WTC11 (cell line): ENCODE data around the gene RNF167. TPM values are rescaled to one million over a fixed set of nuclear protein-coding genes. Genes with fewer than 3 reads are reported as not detected.
"Not testable (repeated sequence)": the region's sequence is repeated elsewhere in the genome, so short reads cannot be mapped to it uniquely, and the experiment has no call there.

Experiments
- ATAC-seq: fragments of 200-7000 bp; cut with Tn5 transposase; 2 replicates; pipeline ENCODE4 v1.10.0; 2021; ENCODE audit warnings: mild to moderate bottlenecking, moderate library complexity
- CTCF ChIA-PET: fragments of 300-600 bp; sonication (Branson Sonifier 250); formaldehyde crosslinking; loops from one replicate; lab custom pipeline; 2021; ENCODE audit warnings: antibody characterized with exemption; lab: Charles Lee
- POLR2A ChIA-PET: fragments of 350-600 bp; sonication (Branson Sonifier 250); formaldehyde crosslinking; loops from one replicate; lab custom pipeline; 2021; ENCODE audit warnings: antibody characterized with exemption; lab: Charles Lee
- DNase-seq: peaks from one replicate; pipeline ENCODE4 v3.0.0; 2021; ENCODE audit warnings: low spot score
- H3K27ac Mint-ChIP-seq: 2 replicates; pipeline ENCODE4 v1.8.0; 2021; ENCODE audit warnings: mixed read lengths
- H3K27me3 Mint-ChIP-seq: 2 replicates; pipeline ENCODE4 v1.8.0; 2021; ENCODE audit warnings: low read depth, mild to moderate bottlenecking, moderate library complexity, mixed read lengths
- H3K36me3 Mint-ChIP-seq: 2 replicates; pipeline ENCODE4 v1.8.0; 2021; ENCODE audit warnings: mixed read lengths
- H3K4me1 Mint-ChIP-seq: 2 replicates; pipeline ENCODE4 v1.8.0; 2022; ENCODE audit warnings: mixed read lengths
- H3K4me3 Mint-ChIP-seq: 2 replicates; pipeline ENCODE4 v1.8.0; 2021; ENCODE audit warnings: mild to moderate bottlenecking, moderate library complexity, mixed read lengths
- H3K9me3 Mint-ChIP-seq: 2 replicates; pipeline ENCODE4 v1.8.0; 2021; ENCODE audit warnings: mixed read lengths
- AFF4 ChIP-seq: sonication (generic); formaldehyde crosslinking; IDR thresholded peaks from 2 replicates; pipeline ENCODE4 v1.8.1; 2023; ENCODE audit warnings: mild to moderate bottlenecking, missing genetic modification reagents, borderline replicate concordance
- E2F4 ChIP-seq: sonication (generic); formaldehyde crosslinking; IDR thresholded peaks from 2 replicates; pipeline ENCODE4 v1.8.1; 2022; ENCODE audit warnings: low read depth, mild to moderate bottlenecking, moderate library complexity, missing genetic modification reagents, borderline replicate concordance
- ETV6 ChIP-seq: sonication (generic); formaldehyde crosslinking; IDR thresholded peaks from 2 replicates; pipeline ENCODE4 v1.8.1; 2022; ENCODE audit warnings: mild to moderate bottlenecking, missing genetic modification reagents
- FOXP1 ChIP-seq: sonication (generic); formaldehyde crosslinking; IDR thresholded peaks from 2 replicates; pipeline ENCODE4 v1.8.0; 2022; ENCODE audit warnings: missing genetic modification reagents, mild to moderate bottlenecking, moderate library complexity, borderline replicate concordance
- JAZF1 ChIP-seq: fragments of 250-450 bp; sonication (Bioruptor Pico); IDR thresholded peaks from 2 replicates; pipeline ENCODE4 v1.9.0; 2021; ENCODE audit warnings: moderate library complexity, mild to moderate bottlenecking, inconsistent platforms
- MYBL2 ChIP-seq: sonication (generic); formaldehyde crosslinking; IDR thresholded peaks from 2 replicates; pipeline ENCODE4 v1.8.1; 2023; ENCODE audit warnings: mild to moderate bottlenecking, moderate library complexity, missing genetic modification reagents
- NFATC4 ChIP-seq: fragments of 250-450 bp; sonication (Bioruptor Pico); IDR thresholded peaks from 2 replicates; pipeline ENCODE4 v1.9.0; 2021; ENCODE audit warnings: mild to moderate bottlenecking
- NR2C2 ChIP-seq: sonication (generic); formaldehyde crosslinking; IDR thresholded peaks from 2 replicates; pipeline ENCODE4 v1.8.0; 2022; ENCODE audit warnings: mild to moderate bottlenecking, missing genetic modification reagents
- NR3C1 ChIP-seq: sonication (generic); formaldehyde crosslinking; conservative IDR thresholded peaks from 2 replicates; pipeline ENCODE4 v1.8.1; 2023; ENCODE audit warnings: low read depth, mild to moderate bottlenecking, missing genetic modification reagents
- TEAD1 ChIP-seq: sonication (generic); formaldehyde crosslinking; IDR thresholded peaks from 2 replicates; pipeline ENCODE4 v1.8.0; 2022; ENCODE audit warnings: mild to moderate bottlenecking, missing genetic modification reagents
- ZMAT4 ChIP-seq: fragments of 250-450 bp; sonication (Bioruptor Pico); IDR thresholded peaks from 2 replicates; pipeline ENCODE4 v1.9.0; 2021; ENCODE audit warnings: mild to moderate bottlenecking
- ZNF532 ChIP-seq: fragments of 250-450 bp; sonication (Bioruptor Pico); IDR thresholded peaks from 2 replicates; pipeline ENCODE4 v1.9.0; 2021; ENCODE audit warnings: mild to moderate bottlenecking, borderline replicate concordance
- total RNA-seq: library from RNA; stranded (reverse); gene quantifications from 3 replicates; pipeline ENCODE4 v1.2.3, GENCODE V29; 2021
- TF ChIP-seq, protein P1 (sequence below): sonication (generic); formaldehyde crosslinking; IDR thresholded peaks from 2 replicates; pipeline ENCODE4 v1.8.1; 2023; ENCODE audit warnings: mild to moderate bottlenecking, moderate library complexity, missing genetic modification reagents
- TF ChIP-seq, protein P2 (sequence below): sonication (generic); formaldehyde crosslinking; IDR thresholded peaks from 2 replicates; pipeline ENCODE4 v1.8.1; 2023; ENCODE audit warnings: mild to moderate bottlenecking, missing genetic modification reagents, moderate library complexity
- TF ChIP-seq, protein P3 (sequence below): sonication (generic); formaldehyde crosslinking; IDR thresholded peaks from 2 replicates; pipeline ENCODE4 v1.8.1; 2022; ENCODE audit warnings: mild to moderate bottlenecking, moderate library complexity, missing genetic modification reagents
- TF ChIP-seq, protein P4 (sequence below): fragments of 250-450 bp; sonication (Bioruptor Pico); IDR thresholded peaks from 2 replicates; pipeline ENCODE4 v1.9.0; 2021; ENCODE audit warnings: moderate library complexity, mild to moderate bottlenecking, inconsistent platforms, borderline replicate concordance

RNF167 gene
- total RNA-seq, 1 experiment from 2014 or later = 143 TPM

DNA sequence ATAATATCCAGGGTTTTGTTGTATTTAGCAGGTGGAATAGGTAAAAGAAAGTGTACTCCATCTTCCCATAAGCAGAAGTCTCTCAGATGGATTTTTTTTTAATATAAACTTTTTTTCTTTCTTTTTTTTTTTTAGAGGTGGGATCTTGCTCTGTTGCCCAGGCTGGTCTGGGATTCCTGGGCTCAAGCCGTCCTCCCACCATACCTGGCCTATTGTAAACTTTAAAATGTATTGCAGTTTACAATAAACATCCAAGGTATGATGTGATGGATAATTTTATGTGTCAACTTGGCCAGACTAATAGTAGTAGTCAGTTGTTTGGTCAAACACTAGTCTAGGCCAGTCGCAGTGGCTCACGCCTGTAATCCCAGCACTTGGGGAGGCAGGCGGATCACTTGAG, 18.7 kb upstream of the RNF167 start (continued):
- TF ChIP-seq JAZF1 (CRISPR knock-in tag) (no peak), MYBL2 (CRISPR knock-in tag) (no peak), ETV6 (CRISPR knock-in tag) (no peak), E2F4 (no peak), NR3C1 (CRISPR knock-in tag) (no peak), TEAD1 (no peak), AFF4 (CRISPR knock-in tag) (no peak)
- TF ChIP-seq, protein P1, sequence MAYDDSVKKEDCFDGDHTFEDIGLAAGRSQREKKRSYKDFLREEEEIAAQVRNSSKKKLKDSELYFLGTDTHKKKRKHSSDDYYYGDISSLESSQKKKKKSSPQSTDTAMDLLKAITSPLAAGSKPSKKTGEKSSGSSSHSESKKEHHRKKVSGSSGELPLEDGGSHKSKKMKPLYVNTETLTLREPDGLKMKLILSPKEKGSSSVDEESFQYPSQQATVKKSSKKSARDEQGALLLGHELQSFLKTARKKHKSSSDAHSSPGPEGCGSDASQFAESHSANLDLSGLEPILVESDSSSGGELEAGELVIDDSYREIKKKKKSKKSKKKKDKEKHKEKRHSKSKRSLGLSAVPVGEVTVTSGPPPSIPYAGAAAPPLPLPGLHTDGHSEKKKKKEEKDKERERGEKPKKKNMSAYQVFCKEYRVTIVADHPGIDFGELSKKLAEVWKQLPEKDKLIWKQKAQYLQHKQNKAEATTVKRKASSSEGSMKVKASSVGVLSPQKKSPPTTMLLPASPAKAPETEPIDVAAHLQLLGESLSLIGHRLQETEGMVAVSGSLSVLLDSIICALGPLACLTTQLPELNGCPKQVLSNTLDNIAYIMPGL (CRISPR knock-in tag) = no peak
- TF ChIP-seq, protein P2, sequence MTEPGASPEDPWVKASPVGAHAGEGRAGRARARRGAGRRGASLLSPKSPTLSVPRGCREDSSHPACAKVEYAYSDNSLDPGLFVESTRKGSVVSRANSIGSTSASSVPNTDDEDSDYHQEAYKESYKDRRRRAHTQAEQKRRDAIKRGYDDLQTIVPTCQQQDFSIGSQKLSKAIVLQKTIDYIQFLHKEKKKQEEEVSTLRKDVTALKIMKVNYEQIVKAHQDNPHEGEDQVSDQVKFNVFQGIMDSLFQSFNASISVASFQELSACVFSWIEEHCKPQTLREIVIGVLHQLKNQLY (CRISPR knock-in tag) = no peak

- H3K9me3 Mint-ChIP-seq, H3K27me3 Mint-ChIP-seq, H3K4me1 Mint-ChIP-seq, ATAC-seq, H3K4me3 Mint-ChIP-seq, H3K36me3 Mint-ChIP-seq, DNase-seq: not testable (repeated sequence)
- peak overlapping the region; percentile 11; the same call in 1 of the 2 replicates for H3K27ac Mint-ChIP-seq
- ChIA-PET CTCF (interaction anchor here (2.3 kb wide), 1 partner anchor 18 kb away, joined by 11 read pairs; no protein-coding TSS in a partner anchor), POLR2A (interaction anchor here (0.6 to 1.3 kb wide), 2 partner anchors 27 to 41 kb away, joined by 3 to 12 read pairs; partner anchors contain the start of gene C17orf107)
Measured at GRCh38 chr17:4926577-4927335, 13.3 kb upstream of the RNF167 start.

GRCh38 chr17:4928881-4929280, 11.2 kb upstream of the RNF167 start:
- ChIA-PET POLR2A (no interaction called here), CTCF (interaction anchor here (0.5 kb wide), 1 partner anchor 20 kb away, joined by 4 read pairs; no protein-coding TSS in a partner anchor)
- no peak for ATAC-seq
- no peaks in the 10 kb centered on the region for H3K9me3 Mint-ChIP-seq
- H3K4me1 Mint-ChIP-seq = peaks cover under 1% of the 10 kb centered on the region
- H3K36me3 Mint-ChIP-seq = 0 out of 2 replicates have a peak, but pooled peaks cover 5% of the 10 kb centered on the region
- no peak for DNase-seq
- no peak overlapping the region for H3K4me3 Mint-ChIP-seq
- no peak overlapping the region for H3K27ac Mint-ChIP-seq
- H3K27me3 Mint-ChIP-seq = no peaks in the 10 kb centered on the region
- no peak for TF ChIP-seq ZMAT4
- TF ChIP-seq ZNF532 = no peak
- TF ChIP-seq, protein P3, sequence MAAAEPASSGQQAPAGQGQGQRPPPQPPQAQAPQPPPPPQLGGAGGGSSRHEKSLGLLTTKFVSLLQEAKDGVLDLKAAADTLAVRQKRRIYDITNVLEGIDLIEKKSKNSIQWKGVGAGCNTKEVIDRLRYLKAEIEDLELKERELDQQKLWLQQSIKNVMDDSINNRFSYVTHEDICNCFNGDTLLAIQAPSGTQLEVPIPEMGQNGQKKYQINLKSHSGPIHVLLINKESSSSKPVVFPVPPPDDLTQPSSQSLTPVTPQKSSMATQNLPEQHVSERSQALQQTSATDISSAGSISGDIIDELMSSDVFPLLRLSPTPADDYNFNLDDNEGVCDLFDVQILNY (CRISPR knock-in tag) = no peak
- TF ChIP-seq NR2C2 (CRISPR knock-in tag) = no peak
- TF ChIP-seq NFATC4 = no peak
- TF ChIP-seq FOXP1 = no peak
- TF ChIP-seq, protein P4, sequence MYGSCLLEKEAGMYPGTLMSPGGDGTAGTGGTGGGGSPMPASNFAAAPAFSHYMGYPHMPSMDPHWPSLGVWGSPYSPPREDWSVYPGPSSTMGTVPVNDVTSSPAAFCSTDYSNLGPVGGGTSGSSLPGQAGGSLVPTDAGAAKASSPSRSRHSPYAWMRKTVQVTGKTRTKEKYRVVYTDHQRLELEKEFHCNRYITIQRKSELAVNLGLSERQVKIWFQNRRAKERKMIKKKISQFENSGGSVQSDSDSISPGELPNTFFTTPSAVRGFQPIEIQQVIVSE = no peak
- TF ChIP-seq JAZF1 (CRISPR knock-in tag) = no peak
